Measurements from ENCODE around the gene LRRC66. TPM values are rescaled to one million over a fixed set of nuclear protein-coding genes. Genes with fewer than 3 reads are reported as not detected.

Gene LRRC66
- polyA plus RNA-seq, 1 donor (not counting 4 experiments of a cell fraction or from before 2014, with no cell fraction given): 0.28 TPM

DNA sequence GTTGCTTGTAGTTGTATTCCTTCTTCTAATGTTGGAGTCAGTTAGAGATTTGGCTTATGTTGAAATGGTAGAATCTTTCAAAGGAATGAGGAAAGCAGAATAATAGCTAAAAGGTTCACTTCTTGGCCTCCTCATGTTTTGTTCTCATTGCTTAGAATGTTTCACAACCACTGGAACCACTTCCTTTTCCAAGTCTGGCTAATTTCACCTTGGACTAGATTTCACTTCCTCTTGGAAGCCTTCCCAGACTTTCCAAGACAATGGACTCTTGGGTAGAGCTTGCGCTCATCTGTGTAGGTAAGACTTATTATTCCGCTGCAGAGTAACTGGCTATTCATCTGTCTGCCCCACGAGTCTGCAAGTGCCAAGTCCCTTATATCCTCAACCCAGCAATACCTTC lies 39.2 kb upstream of the LRRC66 start:
- Histone ChIP-seq H3K9ac (ENCODE audit: control insufficient read depth, extremely low read depth, insufficient read depth, low read length) (no peak overlapping the region), H4K20me1 (ENCODE audit: control insufficient read depth, extremely low read depth, insufficient read depth, low read length) (no peaks in the 10 kb centered on the region), H2AFZ (ENCODE audit: control insufficient read depth, low read length) (peak overlapping the region; percentile 5), H3K4me3 (ENCODE audit: control insufficient read depth in 2 of 3, extremely low read depth in 1 of 3, insufficient read depth in 2 of 3, low read depth in 1 of 3, low read length in 3 of 3) (no peak overlapping the region), H3K4me2 (ENCODE audit: control insufficient read depth, extremely low read depth, insufficient read depth, low read depth, low read length) (peak overlapping the region; percentile 22), H3K36me3 (ENCODE audit: control insufficient read depth in 2 of 2, extremely low read depth in 1 of 2, insufficient read depth in 2 of 2, low read length in 2 of 2) (no peaks in the 10 kb centered on the region), H3K27me3 (ENCODE audit: control insufficient read depth, extremely low read depth, insufficient read depth, low read length) (no peaks in the 10 kb centered on the region), H3K9me3 (ENCODE audit: control insufficient read depth, low read depth, low read length) (no peaks in the 10 kb centered on the region), H3K9me1 (ENCODE audit: control insufficient read depth, extremely low read depth, insufficient read depth, low read length) (no peaks in the 10 kb centered on the region), H3K27ac (ENCODE audit: control insufficient read depth, insufficient read depth, low read length) (no peak overlapping the region), H3K4me1 (ENCODE audit: control insufficient read depth, extremely low read depth, insufficient read depth, low read length) (peaks cover 21% of the 10 kb centered on the region), H3K79me2 (ENCODE audit: control insufficient read depth, insufficient read depth, low read length) (no peaks in the 10 kb centered on the region)
- FAIRE-seq (peak; percentile 97), DNase-seq (ENCODE audit: low read depth, low spot score) (peak; percentile 46)
- no peak for TF ChIP-seq EZH2 (IDR thresholded peaks at IDR 0.05; ENCODE audit: low read length)
- TF ChIP-seq, protein P1, sequence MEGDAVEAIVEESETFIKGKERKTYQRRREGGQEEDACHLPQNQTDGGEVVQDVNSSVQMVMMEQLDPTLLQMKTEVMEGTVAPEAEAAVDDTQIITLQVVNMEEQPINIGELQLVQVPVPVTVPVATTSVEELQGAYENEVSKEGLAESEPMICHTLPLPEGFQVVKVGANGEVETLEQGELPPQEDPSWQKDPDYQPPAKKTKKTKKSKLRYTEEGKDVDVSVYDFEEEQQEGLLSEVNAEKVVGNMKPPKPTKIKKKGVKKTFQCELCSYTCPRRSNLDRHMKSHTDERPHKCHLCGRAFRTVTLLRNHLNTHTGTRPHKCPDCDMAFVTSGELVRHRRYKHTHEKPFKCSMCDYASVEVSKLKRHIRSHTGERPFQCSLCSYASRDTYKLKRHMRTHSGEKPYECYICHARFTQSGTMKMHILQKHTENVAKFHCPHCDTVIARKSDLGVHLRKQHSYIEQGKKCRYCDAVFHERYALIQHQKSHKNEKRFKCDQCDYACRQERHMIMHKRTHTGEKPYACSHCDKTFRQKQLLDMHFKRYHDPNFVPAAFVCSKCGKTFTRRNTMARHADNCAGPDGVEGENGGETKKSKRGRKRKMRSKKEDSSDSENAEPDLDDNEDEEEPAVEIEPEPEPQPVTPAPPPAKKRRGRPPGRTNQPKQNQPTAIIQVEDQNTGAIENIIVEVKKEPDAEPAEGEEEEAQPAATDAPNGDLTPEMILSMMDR (optimal IDR thresholded peaks at IDR 0.05 in 1 of 3, IDR thresholded peaks at IDR 0.05 in 1 of 3, conservative IDR thresholded peaks at IDR 0.05 in 1 of 3; ENCODE audit: extremely low read depth in 1 of 3, insufficient read depth in 2 of 3, low read length in 3 of 3): no peak
- dilution Hi-C loops (cut with MboI; ENCODE audit: extremely low pct_ligation_motif_present, low sequenced_read_pairs): no loop called here

GRCh38 chr4:52058275-52058674 lies 38.1 kb upstream of the LRRC66 start:
- no peak overlapping the region for H3K27ac ChIP-seq (ENCODE audit: control insufficient read depth, insufficient read depth, low read length)
- no peaks in the 10 kb centered on the region for H3K79me2 ChIP-seq (ENCODE audit: control insufficient read depth, insufficient read depth, low read length)
- H4K20me1 ChIP-seq (ENCODE audit: control insufficient read depth, extremely low read depth, insufficient read depth, low read length): no peaks in the 10 kb centered on the region
- no peaks in the 10 kb centered on the region for H3K9me3 ChIP-seq (ENCODE audit: control insufficient read depth, low read depth, low read length)
- no peaks in the 10 kb centered on the region for H3K36me3 ChIP-seq (ENCODE audit: control insufficient read depth in 2 of 2, extremely low read depth in 1 of 2, insufficient read depth in 2 of 2, low read length in 2 of 2)
- H2AFZ ChIP-seq (ENCODE audit: control insufficient read depth, low read length): no peak overlapping the region
- TF ChIP-seq EZH2 (IDR thresholded peaks at IDR 0.05; ENCODE audit: low read length): no peak
- TF ChIP-seq, protein P1 (optimal IDR thresholded peaks at IDR 0.05 in 1 of 3, IDR thresholded peaks at IDR 0.05 in 1 of 3, conservative IDR thresholded peaks at IDR 0.05 in 1 of 3; ENCODE audit: extremely low read depth in 1 of 3, insufficient read depth in 2 of 3, low read length in 3 of 3): no peak
- no peak for DNase-seq (ENCODE audit: low read depth, low spot score)
- H3K27me3 ChIP-seq (ENCODE audit: control insufficient read depth, extremely low read depth, insufficient read depth, low read length): no peaks in the 10 kb centered on the region
- dilution Hi-C loops (cut with MboI; ENCODE audit: extremely low pct_ligation_motif_present, low sequenced_read_pairs): no loop called here
- no peak overlapping the region for H3K4me3 ChIP-seq (ENCODE audit: control insufficient read depth in 2 of 3, extremely low read depth in 1 of 3, insufficient read depth in 2 of 3, low read depth in 1 of 3, low read length in 3 of 3)
- peaks cover 21% of the 10 kb centered on the region for H3K4me1 ChIP-seq (ENCODE audit: control insufficient read depth, extremely low read depth, insufficient read depth, low read length)
- FAIRE-seq: no peak
- no peaks in the 10 kb centered on the region for H3K9me1 ChIP-seq (ENCODE audit: control insufficient read depth, extremely low read depth, insufficient read depth, low read length)
- H3K9ac ChIP-seq (ENCODE audit: control insufficient read depth, extremely low read depth, insufficient read depth, low read length): no peak overlapping the region
- no peak overlapping the region for H3K4me2 ChIP-seq (ENCODE audit: control insufficient read depth, extremely low read depth, insufficient read depth, low read depth, low read length)

All from keratinocyte (primary cell).